ENCODE results near the gene CXCR4. TPM values are rescaled to one million over a fixed set of nuclear protein-coding genes. Genes with fewer than 3 reads are reported as not detected.

CXCR4 gene
- total RNA-seq, 1 experiment from 2014 or later, result 1.3 TPM

GRCh38 chr2:136136931-136137330 is 19.0 kb upstream of the CXCR4 start:
- H3K4me3 Mint-ChIP-seq, result no peak overlapping the region
- no peak for TF ChIP-seq ZSCAN18 (CRISPR knock-in tag; IDR thresholded peaks at IDR 0.05)
- TF ChIP-seq ETV6 (CRISPR knock-in tag; IDR thresholded peaks at IDR 0.05), result no peak
- TF ChIP-seq, protein P1, sequence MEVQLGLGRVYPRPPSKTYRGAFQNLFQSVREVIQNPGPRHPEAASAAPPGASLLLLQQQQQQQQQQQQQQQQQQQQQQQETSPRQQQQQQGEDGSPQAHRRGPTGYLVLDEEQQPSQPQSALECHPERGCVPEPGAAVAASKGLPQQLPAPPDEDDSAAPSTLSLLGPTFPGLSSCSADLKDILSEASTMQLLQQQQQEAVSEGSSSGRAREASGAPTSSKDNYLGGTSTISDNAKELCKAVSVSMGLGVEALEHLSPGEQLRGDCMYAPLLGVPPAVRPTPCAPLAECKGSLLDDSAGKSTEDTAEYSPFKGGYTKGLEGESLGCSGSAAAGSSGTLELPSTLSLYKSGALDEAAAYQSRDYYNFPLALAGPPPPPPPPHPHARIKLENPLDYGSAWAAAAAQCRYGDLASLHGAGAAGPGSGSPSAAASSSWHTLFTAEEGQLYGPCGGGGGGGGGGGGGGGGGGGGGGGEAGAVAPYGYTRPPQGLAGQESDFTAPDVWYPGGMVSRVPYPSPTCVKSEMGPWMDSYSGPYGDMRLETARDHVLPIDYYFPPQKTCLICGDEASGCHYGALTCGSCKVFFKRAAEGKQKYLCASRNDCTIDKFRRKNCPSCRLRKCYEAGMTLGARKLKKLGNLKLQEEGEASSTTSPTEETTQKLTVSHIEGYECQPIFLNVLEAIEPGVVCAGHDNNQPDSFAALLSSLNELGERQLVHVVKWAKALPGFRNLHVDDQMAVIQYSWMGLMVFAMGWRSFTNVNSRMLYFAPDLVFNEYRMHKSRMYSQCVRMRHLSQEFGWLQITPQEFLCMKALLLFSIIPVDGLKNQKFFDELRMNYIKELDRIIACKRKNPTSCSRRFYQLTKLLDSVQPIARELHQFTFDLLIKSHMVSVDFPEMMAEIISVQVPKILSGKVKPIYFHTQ (CRISPR knock-in tag; IDR thresholded peaks at IDR 0.05), result no peak
- TF ChIP-seq NR3C1 (CRISPR knock-in tag; conservative IDR thresholded peaks at IDR 0.05; ENCODE audit: low read depth), result no peak
- H3K9me3 Mint-ChIP-seq, result no peaks in the 10 kb centered on the region
- DNase-seq (ENCODE audit: low spot score) (no peak), ATAC-seq (no peak)
- no peak overlapping the region for H3K27ac Mint-ChIP-seq
- CTCF ChIA-PET, result no interaction called here
- H3K27me3 Mint-ChIP-seq (ENCODE audit: low read depth), result no peaks in the 10 kb centered on the region
- H3K4me1 Mint-ChIP-seq, result peaks cover 8% of the 10 kb centered on the region
- no peaks in the 10 kb centered on the region for H3K36me3 Mint-ChIP-seq
- POLR2A ChIA-PET, result no interaction called here

GRCh38 chr2:136135921-136136906 is 18.3 kb upstream of the CXCR4 start:
- CTCF ChIA-PET, result no interaction called here
- H3K36me3 Mint-ChIP-seq, result no peaks in the 10 kb centered on the region

More at GRCh38 chr2:136135921-136136906, 18.3 kb upstream of the CXCR4 start:
- no peaks in the 10 kb centered on the region for H3K9me3 Mint-ChIP-seq
- ATAC-seq, result no peak
- no peak for DNase-seq (ENCODE audit: low spot score)
- TF ChIP-seq, protein P2, sequence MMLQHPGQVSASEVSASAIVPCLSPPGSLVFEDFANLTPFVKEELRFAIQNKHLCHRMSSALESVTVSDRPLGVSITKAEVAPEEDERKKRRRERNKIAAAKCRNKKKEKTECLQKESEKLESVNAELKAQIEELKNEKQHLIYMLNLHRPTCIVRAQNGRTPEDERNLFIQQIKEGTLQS (CRISPR knock-in tag; conservative IDR thresholded peaks at IDR 0.05), result no peak
- TF ChIP-seq, protein P3, sequence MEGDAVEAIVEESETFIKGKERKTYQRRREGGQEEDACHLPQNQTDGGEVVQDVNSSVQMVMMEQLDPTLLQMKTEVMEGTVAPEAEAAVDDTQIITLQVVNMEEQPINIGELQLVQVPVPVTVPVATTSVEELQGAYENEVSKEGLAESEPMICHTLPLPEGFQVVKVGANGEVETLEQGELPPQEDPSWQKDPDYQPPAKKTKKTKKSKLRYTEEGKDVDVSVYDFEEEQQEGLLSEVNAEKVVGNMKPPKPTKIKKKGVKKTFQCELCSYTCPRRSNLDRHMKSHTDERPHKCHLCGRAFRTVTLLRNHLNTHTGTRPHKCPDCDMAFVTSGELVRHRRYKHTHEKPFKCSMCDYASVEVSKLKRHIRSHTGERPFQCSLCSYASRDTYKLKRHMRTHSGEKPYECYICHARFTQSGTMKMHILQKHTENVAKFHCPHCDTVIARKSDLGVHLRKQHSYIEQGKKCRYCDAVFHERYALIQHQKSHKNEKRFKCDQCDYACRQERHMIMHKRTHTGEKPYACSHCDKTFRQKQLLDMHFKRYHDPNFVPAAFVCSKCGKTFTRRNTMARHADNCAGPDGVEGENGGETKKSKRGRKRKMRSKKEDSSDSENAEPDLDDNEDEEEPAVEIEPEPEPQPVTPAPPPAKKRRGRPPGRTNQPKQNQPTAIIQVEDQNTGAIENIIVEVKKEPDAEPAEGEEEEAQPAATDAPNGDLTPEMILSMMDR (IDR thresholded peaks at IDR 0.05), result no peak
- TF ChIP-seq SMAD4 (CRISPR knock-in tag; IDR thresholded peaks at IDR 0.05) (no peak), ZMAT4 (CRISPR knock-in tag; IDR thresholded peaks at IDR 0.05) (no peak), ZNF423 (CRISPR knock-in tag; IDR thresholded peaks at IDR 0.05) (no peak), PRRX2 (CRISPR knock-in tag; IDR thresholded peaks at IDR 0.05) (no peak), ETV6 (CRISPR knock-in tag; IDR thresholded peaks at IDR 0.05) (no peak), TEAD1 (CRISPR knock-in tag; IDR thresholded peaks at IDR 0.05) (no peak), MXD4 (CRISPR knock-in tag; IDR thresholded peaks at IDR 0.05; ENCODE audit: borderline replicate concordance) (no peak), EMX1 (CRISPR knock-in tag; IDR thresholded peaks at IDR 0.05) (no peak), ZNF232 (CRISPR knock-in tag; IDR thresholded peaks at IDR 0.05) (no peak), FOXJ3 (CRISPR knock-in tag; IDR thresholded peaks at IDR 0.05; ENCODE audit: borderline replicate concordance) (no peak), GABPB1 (CRISPR knock-in tag; IDR thresholded peaks at IDR 0.05) (no peak)
- TF ChIP-seq, protein P4, sequence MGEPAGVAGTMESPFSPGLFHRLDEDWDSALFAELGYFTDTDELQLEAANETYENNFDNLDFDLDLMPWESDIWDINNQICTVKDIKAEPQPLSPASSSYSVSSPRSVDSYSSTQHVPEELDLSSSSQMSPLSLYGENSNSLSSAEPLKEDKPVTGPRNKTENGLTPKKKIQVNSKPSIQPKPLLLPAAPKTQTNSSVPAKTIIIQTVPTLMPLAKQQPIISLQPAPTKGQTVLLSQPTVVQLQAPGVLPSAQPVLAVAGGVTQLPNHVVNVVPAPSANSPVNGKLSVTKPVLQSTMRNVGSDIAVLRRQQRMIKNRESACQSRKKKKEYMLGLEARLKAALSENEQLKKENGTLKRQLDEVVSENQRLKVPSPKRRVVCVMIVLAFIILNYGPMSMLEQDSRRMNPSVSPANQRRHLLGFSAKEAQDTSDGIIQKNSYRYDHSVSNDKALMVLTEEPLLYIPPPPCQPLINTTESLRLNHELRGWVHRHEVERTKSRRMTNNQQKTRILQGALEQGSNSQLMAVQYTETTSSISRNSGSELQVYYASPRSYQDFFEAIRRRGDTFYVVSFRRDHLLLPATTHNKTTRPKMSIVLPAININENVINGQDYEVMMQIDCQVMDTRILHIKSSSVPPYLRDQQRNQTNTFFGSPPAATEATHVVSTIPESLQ (CRISPR knock-in tag; IDR thresholded peaks at IDR 0.05), result no peak
- TF ChIP-seq, protein P5, sequence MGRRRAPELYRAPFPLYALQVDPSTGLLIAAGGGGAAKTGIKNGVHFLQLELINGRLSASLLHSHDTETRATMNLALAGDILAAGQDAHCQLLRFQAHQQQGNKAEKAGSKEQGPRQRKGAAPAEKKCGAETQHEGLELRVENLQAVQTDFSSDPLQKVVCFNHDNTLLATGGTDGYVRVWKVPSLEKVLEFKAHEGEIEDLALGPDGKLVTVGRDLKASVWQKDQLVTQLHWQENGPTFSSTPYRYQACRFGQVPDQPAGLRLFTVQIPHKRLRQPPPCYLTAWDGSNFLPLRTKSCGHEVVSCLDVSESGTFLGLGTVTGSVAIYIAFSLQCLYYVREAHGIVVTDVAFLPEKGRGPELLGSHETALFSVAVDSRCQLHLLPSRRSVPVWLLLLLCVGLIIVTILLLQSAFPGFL (CRISPR knock-in tag; IDR thresholded peaks at IDR 0.05; ENCODE audit: borderline replicate concordance), result no peak
- TF ChIP-seq, protein P1 (CRISPR knock-in tag; IDR thresholded peaks at IDR 0.05), result no peak
- no peak overlapping the region for H3K4me3 Mint-ChIP-seq
- no peaks in the 10 kb centered on the region for H3K27me3 Mint-ChIP-seq (ENCODE audit: low read depth)
- POLR2A ChIA-PET, result no interaction called here
- peaks cover 3% of the 10 kb centered on the region for H3K4me1 Mint-ChIP-seq
- no peak overlapping the region for H3K27ac Mint-ChIP-seq

Measured in WTC11 (cell line).